NCI-H748 treated with DMSO at 0.1 percent for 48 hours (cell line): Measurements from ENCODE around the gene LAMB1.

Experiments
- DNase-seq: peaks from one replicate; lab custom pipeline; 2025; lab: John Stamatoyannopoulos, UW

Gene LAMB1

DNA sequence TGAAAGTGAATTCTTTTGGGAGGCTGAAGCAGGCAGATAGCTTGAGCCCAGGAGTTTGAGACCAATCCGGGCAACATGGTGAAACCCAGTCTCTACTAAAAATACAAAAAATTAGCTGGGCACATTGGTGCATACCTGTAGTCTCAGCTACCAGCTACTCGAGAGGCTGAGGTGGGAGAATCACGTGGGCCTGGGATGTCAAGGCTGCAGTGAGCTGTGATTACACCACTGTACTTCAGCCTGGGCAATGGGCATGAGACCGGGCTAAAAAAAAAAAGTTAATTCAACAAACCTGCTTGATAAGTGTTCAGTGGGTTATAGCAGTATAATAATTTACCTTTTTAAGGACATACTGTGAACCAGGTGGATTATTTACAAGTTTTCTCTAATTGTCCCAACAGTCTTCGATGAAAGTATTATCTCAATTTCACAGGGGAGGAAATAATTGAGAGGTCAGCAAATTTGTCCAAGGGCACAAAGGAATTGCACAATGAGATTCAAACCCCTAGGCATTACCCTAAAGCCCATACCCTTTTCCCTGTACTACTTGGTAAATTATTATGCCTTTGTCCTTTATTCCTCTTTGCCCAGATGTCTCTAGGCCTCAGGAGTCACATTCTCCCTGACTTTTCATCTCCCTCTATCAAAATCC lies 125.1 kb downstream of the LAMB1 start:
- no peak for DNase-seq

DNA sequence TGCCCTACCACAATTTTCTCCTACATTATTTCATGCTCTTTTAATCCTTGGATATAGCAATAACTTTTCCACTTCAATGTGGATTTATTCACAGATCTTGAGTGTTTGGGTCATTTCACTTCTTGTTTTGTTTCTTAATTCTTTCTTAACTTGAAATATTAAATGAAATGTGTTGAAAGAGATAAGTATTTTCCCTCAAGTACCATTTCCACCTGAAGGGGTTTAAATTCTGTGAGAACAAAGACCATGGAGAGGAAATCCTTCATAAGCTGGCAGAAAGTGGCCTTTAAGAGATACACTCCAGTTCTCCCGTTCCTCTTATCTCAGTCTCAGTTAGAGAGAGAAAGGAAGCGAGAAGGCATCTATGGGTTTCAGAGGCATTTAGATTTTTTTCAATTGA lies 126.0 kb downstream of the LAMB1 start:
- DNase-seq: no peak

DNA sequence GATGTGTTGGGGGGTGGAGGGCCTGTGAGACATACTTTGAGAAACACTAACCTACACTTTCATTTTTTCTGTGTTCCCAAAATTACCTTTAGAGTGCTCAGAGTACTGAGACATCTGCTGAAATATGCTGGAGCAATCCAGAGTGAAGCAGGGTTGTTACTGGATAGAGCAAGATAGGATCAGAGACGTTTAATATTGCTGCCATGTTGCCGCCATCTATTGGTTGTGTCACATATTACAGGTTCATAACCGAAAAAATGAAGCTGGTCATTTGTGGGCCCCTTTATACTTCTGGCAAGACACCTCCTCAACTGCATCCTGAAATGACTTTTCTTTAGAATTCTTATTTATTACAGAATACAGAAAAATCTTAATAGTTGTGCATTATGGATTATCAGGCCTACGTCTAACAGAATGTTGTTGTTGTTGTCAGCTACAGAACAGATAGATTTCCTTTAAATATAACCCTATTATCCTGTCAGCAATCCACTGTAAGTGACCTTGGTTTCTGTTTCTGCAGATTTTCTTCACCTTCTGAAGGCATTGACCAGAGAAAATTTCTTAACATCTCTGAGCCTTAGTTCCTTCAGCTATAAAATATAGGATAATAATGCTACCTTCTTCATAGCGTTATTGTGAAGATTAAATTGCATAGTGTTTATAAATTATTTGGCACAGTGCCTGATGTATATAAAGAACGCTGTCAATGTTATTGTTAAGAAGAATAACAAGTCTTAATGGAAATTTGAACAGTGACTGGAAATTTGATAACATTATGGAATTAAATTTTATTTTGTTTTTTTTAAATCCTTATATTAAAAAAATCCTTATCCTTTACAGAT lies 128.1 kb downstream of the LAMB1 start:
- DNase-seq: peak; percentile 69

DNA sequence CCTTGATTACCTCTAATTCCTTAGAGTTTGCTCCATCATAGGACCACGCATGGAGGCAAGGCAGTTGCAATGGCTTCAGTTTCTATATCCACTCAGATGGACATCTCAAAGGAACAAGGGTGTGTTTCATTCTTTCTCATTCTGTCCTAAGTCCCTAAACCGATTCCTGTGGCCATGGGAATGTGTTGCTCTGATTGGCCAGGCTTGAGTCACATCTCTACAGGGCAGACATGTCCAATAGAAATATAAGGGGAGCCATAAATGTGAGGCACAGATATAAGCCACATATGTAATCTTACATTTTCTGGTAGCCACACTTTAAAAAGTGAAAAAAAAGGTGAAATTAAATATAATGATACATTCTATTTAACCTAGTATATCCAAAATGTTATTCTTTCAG lies 128.8 kb downstream of the LAMB1 start:
- no peak for DNase-seq
